Lower leg skin (tissue), 4 donors: ENCODE data around the gene SCART1. TPM values are rescaled to one million over a fixed set of nuclear protein-coding genes. Genes with fewer than 3 reads are reported as not detected.
"Not testable (repeated sequence)": the region's sequence is repeated elsewhere in the genome, so short reads cannot be mapped to it uniquely, and the experiment has no call there.

Source experiments
- DNase-seq, 2 donors: peaks; one replicate each; pipeline ENCODE4 v3.0.0-alpha.2; 2019; ENCODE audit warnings: low spot score in 2 of 2
- H3K4me3 ChIP-seq: fragments of 200-600 bp; sonication (generic); 2 replicates; pipeline ENCODE4 v1.5.1; 2017; ENCODE audit warnings: mild to moderate bottlenecking, low read depth; ENCODE audit not compliant: poor library complexity, severe bottlenecking
- CTCF ChIP-seq, 3 donors: fragments of 450-650 bp; IDR thresholded peaks; one replicate each; pipeline ENCODE4 v1.5.1; 2016; ENCODE audit warnings: antibody characterized with exemption in 3 of 3, mild to moderate bottlenecking in 3 of 3, moderate library complexity in 2 of 3
- POLR2A ChIP-seq, 2 donors: fragments of 450-650 bp; IDR thresholded peaks; one replicate each; pipeline ENCODE4 v1.6.1; 2016 to 2017; ENCODE audit warnings: antibody characterized with exemption in 2 of 2, mild to moderate bottlenecking in 1 of 2, moderate library complexity in 1 of 2
- WGBS, 2 donors: methylation state at CpG; one replicate each; pipeline ENCODE4 v1.1.5; 2018; 5-methylcytosine and 5-hydroxymethylcytosine counted together
- intact Hi-C: fragments of 100-400 bp; cut with DNase I; formaldehyde crosslinking; loops from one replicate; pipeline ENCODE4 v1.15.0; 2023; ENCODE audit warnings: low total_unique reads
- total RNA-seq, 4 donors: library from RNA; depleted of rRNA; stranded (reverse); fragments of >200 nt; gene quantifications; one replicate each; pipeline ENCODE4 v1.1.0, GENCODE V29; 2016

Gene SCART1
- total RNA-seq, 4 donors from 2014 or later = 0.80 to 2.2 (median 1.6) TPM

- no peak for TF ChIP-seq POLR2A (IDR thresholded peaks at IDR 0.05)
- TF ChIP-seq CTCF (IDR thresholded peaks at IDR 0.05) = no peak
- 87 to 95% methylated on average over 7 to 15 of the region's 17 CpGs for WGBS, 2 donors
- peak in 1 of 2 donors; percentile 75 for DNase-seq
- H3K4me3 ChIP-seq = no peak overlapping the region
- intact Hi-C loops = no loop called here
These were observed 32.2 kb upstream of the SCART1 start for GRCh38 chr10:133421336-133422222.

DNA sequence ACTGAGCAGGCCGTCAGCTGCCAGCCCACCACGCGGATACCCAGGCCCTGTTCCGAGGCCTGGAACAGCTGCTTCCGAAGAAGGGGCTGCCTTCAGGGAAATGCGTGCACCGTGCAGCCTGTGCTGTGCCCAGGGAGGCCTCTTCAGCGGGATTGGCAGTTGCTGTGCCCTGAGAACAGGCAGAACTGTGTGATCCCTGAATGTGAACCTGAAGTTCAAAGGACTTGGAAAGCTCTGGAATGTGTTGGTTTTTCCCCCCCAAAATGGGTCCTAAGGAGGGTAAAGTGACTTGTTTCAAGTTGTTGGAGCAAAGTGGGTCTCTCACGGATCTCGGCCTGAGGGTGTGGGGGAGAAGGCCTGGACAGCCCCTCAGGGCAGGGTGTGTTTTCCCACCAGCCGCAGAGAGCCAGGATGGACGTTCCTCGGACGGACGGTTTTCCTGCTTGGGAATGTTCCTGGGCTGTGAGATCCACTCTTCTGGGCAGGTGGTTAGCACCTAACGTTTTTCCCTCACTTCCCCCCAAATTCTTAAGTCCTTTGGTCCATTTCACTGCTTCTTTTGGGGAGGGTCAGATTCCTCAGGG is 31.4 kb upstream of the SCART1 start:
- H3K4me3 ChIP-seq = no peak overlapping the region
- peak in 1 of 2 donors; percentile 75 for DNase-seq
- intact Hi-C loops = no loop called here
- TF ChIP-seq CTCF (IDR thresholded peaks at IDR 0.05) (no peak), POLR2A (IDR thresholded peaks at IDR 0.05) (no peak)
- WGBS, 2 donors = 72 to 73% methylated on average over 13 to 16 of the region's 16 CpGs

GRCh38 chr10:133422807-133423771 is 30.7 kb upstream of the SCART1 start:
- no peak for TF ChIP-seq CTCF (IDR thresholded peaks at IDR 0.05)
- no peak for TF ChIP-seq POLR2A (IDR thresholded peaks at IDR 0.05)
- DNase-seq = peak in 1 of 2 donors; percentile 84

GRCh38 chr10:133424102-133424501 is 29.6 kb upstream of the SCART1 start:
- H3K4me3 ChIP-seq, intact Hi-C loops, DNase-seq: not testable (repeated sequence)
- WGBS, 2 donors = no CpG with 5 or more reads among the region's 46 CpGs

More at GRCh38 chr10:133422807-133423771, 30.7 kb upstream of the SCART1 start:
- intact Hi-C loops = no loop called here
- WGBS, 2 donors = 17 to 24% methylated on average over 42 to 46 of the region's 88 CpGs
- no peak overlapping the region for H3K4me3 ChIP-seq

- intact Hi-C loops, H3K4me3 ChIP-seq: not testable (repeated sequence)
- WGBS, 2 donors = no CpG with 5 or more reads among the region's 37 CpGs
These were observed 29.1 kb upstream of the SCART1 start, which contains the start of gene SPRN for GRCh38 chr10:133424601-133425000. Gene SPRN, minus strand, starts transcription at chr10:133424625. Its CDS starts 944 bp downstream, at chr10:133423681.

DNA sequence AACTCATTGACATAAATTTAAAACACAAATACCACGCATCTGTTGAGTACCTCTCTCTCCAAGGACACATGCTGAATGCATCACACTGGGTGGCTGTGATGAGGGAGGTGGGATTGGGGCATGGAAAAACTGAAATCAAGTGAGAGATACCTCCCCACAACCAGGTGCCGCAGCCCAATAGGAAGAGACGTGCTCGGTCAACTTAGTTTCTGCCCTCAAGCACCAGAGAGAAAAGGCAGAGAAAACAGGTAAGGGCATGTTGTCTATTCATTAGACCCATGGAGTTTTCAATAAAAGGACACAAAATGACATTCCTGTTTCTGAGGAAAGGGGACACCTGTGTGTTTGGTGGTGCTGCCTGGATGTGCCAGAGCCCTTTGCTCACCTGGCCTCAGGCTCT is 24.2 kb upstream of the SCART1 start:
- WGBS, 2 donors = 53 to 60% methylated on average over 4 of the region's 4 CpGs

More at GRCh38 chr10:133424601-133425000, 29.1 kb upstream of the SCART1 start, which contains the start of gene SPRN:
- not testable (repeated sequence) for DNase-seq

GRCh38 chr10:133431888-133432613 is 21.7 kb upstream of the SCART1 start:
- 68 to 80% methylated on average over 3 to 5 of the region's 9 CpGs for WGBS, 2 donors
- intact Hi-C loops, DNase-seq, H3K4me3 ChIP-seq: not testable (repeated sequence)

More for the DNA sequence above, 24.2 kb upstream of the SCART1 start:
- H3K4me3 ChIP-seq, intact Hi-C loops, DNase-seq: not testable (repeated sequence)

- H3K4me3 ChIP-seq = not testable (repeated sequence)
These were observed 21.0 kb upstream of the SCART1 start for GRCh38 chr10:133432789-133433188.

More at GRCh38 chr10:133432789-133433188, 21.0 kb upstream of the SCART1 start:
- DNase-seq = peak in 1 of 2 donors; percentile 80
- intact Hi-C loops = not testable (repeated sequence)
- 80% methylated on average over 8 of the region's 25 CpGs; no CpG with 5 or more reads in 1 of the 2 donors for WGBS, 2 donors
